ENCODE data around the gene CADPS.

CADPS gene

GRCh38 chr3:62405135-62405534 lies 470.1 kb downstream of the CADPS start:
- no peak for DNase-seq

GRCh38 chr3:62404321-62404720 lies 470.9 kb downstream of the CADPS start:
- no peak for DNase-seq

- DNase-seq: no peak
These were observed 471.5 kb downstream of the CADPS start for GRCh38 chr3:62403765-62404164.

- DNase-seq: no peak
These were observed 482.5 kb downstream of the CADPS start for GRCh38 chr3:62392626-62393292.

- no peak for DNase-seq
These were observed 488.0 kb downstream of the CADPS start for GRCh38 chr3:62387251-62387650.

GRCh38 chr3:62379321-62379798 lies 495.9 kb downstream of the CADPS start:
- no peak for DNase-seq

GRCh38 chr3:62378921-62379320 lies 496.3 kb downstream of the CADPS start:
- DNase-seq: no peak

- no peak for DNase-seq
These were observed 496.9 kb downstream of the CADPS start for GRCh38 chr3:62378311-62378789.

- DNase-seq: no peak
These were observed 498.0 kb downstream of the CADPS start for GRCh38 chr3:62376906-62377877.

- no peak for DNase-seq
These were observed 498.8 kb downstream of the CADPS start for GRCh38 chr3:62376454-62376720.

GRCh38 chr3:62375655-62376453 lies 499.4 kb downstream of the CADPS start:
- no peak for DNase-seq

GRCh38 chr3:62374341-62375218 lies 500.6 kb downstream of the CADPS start:
- no peak for DNase-seq

- DNase-seq: no peak
These were observed 501.4 kb downstream of the CADPS start for GRCh38 chr3:62373714-62374333.

- no peak for DNase-seq
These were observed 502.0 kb downstream of the CADPS start, which contains the start of gene FEZF2 for GRCh38 chr3:62373215-62373614. TSS of gene FEZF2 (minus strand) at chr3:62373550. CDS start at chr3:62372868, 682 bp downstream.

- no peak for DNase-seq
These were observed 502.6 kb downstream of the CADPS start for GRCh38 chr3:62372621-62373041.

- no peak for DNase-seq
These were observed 503.3 kb downstream of the CADPS start for GRCh38 chr3:62371720-62372591.

- DNase-seq: no peak
These were observed 504.1 kb downstream of the CADPS start for GRCh38 chr3:62370858-62371719.

GRCh38 chr3:62370112-62370857 lies 504.9 kb downstream of the CADPS start:
- no peak for DNase-seq

- no peak for DNase-seq
These were observed 505.8 kb downstream of the CADPS start for GRCh38 chr3:62369476-62369743.

Data from activated CD4-positive, alpha-beta T cell treated with anti-CD3 and anti-CD28 coated beads, Interleukin-2, amount 50 U/mL, for 4 hours (primary cell).